WI38 (cell line): ENCODE results near the gene MALRD1.
"Not testable (repeated sequence)": the region's sequence is repeated elsewhere in the genome, so short reads cannot be mapped to it uniquely, and the experiment has no call there.

Experiments
- H3K4me3 ChIP-seq: 2 replicates; pipeline ENCODE4 v1.5.1; 2011; ENCODE audit warnings: low read depth, mild to moderate bottlenecking, control low read depth, low read length
- CTCF ChIP-seq: IDR thresholded peaks from 2 replicates; pipeline ENCODE4 v1.5.1; 2012; ENCODE audit warnings: low read depth, mild to moderate bottlenecking, control low read depth, low read length

MALRD1 gene

GRCh38 chr10:19738440-19738839 lies 689.8 kb downstream of the MALRD1 start:
- no peak overlapping the region for H3K4me3 ChIP-seq
- no peak for TF ChIP-seq CTCF

GRCh38 chr10:19739232-19739631 lies 690.6 kb downstream of the MALRD1 start:
- not testable (repeated sequence) for H3K4me3 ChIP-seq

GRCh38 chr10:19742144-19742543 lies 693.5 kb downstream of the MALRD1 start:
- not testable (repeated sequence) for H3K4me3 ChIP-seq

GRCh38 chr10:19745672-19746071 lies 697.1 kb downstream of the MALRD1 start:
- H3K4me3 ChIP-seq: no peak overlapping the region
- no peak for TF ChIP-seq CTCF

- no peak overlapping the region for H3K4me3 ChIP-seq
These were observed 700.7 kb downstream of the MALRD1 start for GRCh38 chr10:19749185-19749729.

GRCh38 chr10:19750972-19751371 lies 702.4 kb downstream of the MALRD1 start:
- TF ChIP-seq CTCF: no peak
- H3K4me3 ChIP-seq: no peak overlapping the region

More at GRCh38 chr10:19749185-19749729, 700.7 kb downstream of the MALRD1 start:
- no peak for TF ChIP-seq CTCF

- TF ChIP-seq CTCF: no peak
- H3K4me3 ChIP-seq: no peak overlapping the region
These were observed 708.3 kb downstream of the MALRD1 start for GRCh38 chr10:19756919-19757318.

GRCh38 chr10:19762026-19762425 lies 713.4 kb downstream of the MALRD1 start:
- H3K4me3 ChIP-seq: no peak overlapping the region
- TF ChIP-seq CTCF: no peak
